ENCODE data around the gene OR6S1. TPM values are rescaled to one million over a fixed set of nuclear protein-coding genes. Genes with fewer than 3 reads are reported as not detected.

OR6S1 gene
- total and polyA plus RNA-seq, 2 of the 8 experiments (the other 6 are each of a cell fraction or from before 2014, with no cell fraction given) = not detected

DNA sequence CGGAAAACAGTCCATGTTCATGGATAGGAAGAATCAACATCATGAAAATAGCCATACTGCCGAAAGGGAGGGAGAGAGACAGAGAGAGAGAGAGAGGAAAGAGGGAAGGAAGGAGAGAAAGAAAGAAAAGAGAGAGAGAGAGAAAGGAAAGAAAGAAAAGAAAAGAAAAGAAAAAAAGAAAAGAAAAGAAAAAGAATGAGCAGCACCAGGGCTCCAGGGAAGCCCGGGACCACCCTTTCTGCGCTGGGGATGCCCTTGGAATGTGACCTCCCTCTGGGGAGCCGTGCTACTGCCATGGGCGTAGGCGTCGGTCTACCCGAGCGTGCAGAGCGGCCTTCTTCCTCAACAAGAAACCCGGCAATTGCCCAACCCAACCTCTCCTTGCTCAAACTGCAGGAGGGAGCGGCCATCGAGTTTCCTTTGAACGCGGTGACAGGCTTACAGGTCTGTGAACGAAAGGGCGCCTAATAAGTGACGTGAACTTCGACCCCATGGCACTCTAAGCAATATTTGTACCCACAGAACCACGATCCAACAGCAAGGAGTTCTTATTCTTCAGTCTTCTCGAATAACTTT, 16.9 kb downstream of the OR6S1 start:
- Histone ChIP-seq H4K5ac (ENCODE audit: insufficient read length, low read depth, low read length) (no peak overlapping the region), H3K23ac (ENCODE audit: insufficient read length) (no peak overlapping the region), H3K79me2 (ENCODE audit: control insufficient read depth in 1 of 2, insufficient read depth in 2 of 2, low read length in 2 of 2) (no peaks in the 10 kb centered on the region), H2AK5ac (ENCODE audit: low read depth, low read length) (no peak overlapping the region), H3K18ac (ENCODE audit: extremely low read depth, low read length) (0 out of 2 replicates have a peak overlapping the region, but pooled peaks have one; percentile 4), H3K27me3 (replicated peaks in 1 of 4; ENCODE audit: control insufficient read depth in 3 of 4, extremely low read depth in 1 of 4, insufficient read depth in 3 of 4, low read length in 3 of 4) (peaks cover 0 to 24% (median 17%) of the 10 kb centered on the region in 4 experiments; a peak in 6 of 7 replicates), H4K20me1 (replicated peaks in 1 of 2; ENCODE audit: control insufficient read depth in 1 of 2, insufficient read depth in 2 of 2, low read length in 2 of 2) (no peaks in the 10 kb centered on the region), H2BK15ac (ENCODE audit: low read length) (no peak overlapping the region), H2BK20ac (ENCODE audit: low read length) (no peak overlapping the region), H4K8ac (ENCODE audit: extremely low read depth, insufficient read depth, low read length) (no peak overlapping the region), H3K4me1 (replicated peaks in 1 of 4; ENCODE audit: control insufficient read depth in 3 of 4, insufficient read depth in 4 of 4, low read length in 3 of 4) (peaks cover 0 to 10% (median 1%) of the 10 kb centered on the region in 4 experiments; a peak in 2 of 7 replicates), H3K14ac (ENCODE audit: insufficient read length) (no peak overlapping the region), H2BK12ac (ENCODE audit: low read depth, low read length) (no peak overlapping the region), H3K79me1 (ENCODE audit: low read depth, low read length) (no peaks in the 10 kb centered on the region), H2BK5ac (ENCODE audit: low read depth, low read length) (0 out of 2 replicates have a peak overlapping the region, but pooled peaks have one; percentile 26), H3K9ac (replicated peaks in 1 of 4; ENCODE audit: extremely low read depth in 1 of 4, low read depth in 3 of 4, low read length in 3 of 4) (peak overlapping the region in 1 of 4 experiments; percentile 69; a peak in 1 of 7 replicates), H4K91ac (replicated peaks; ENCODE audit: insufficient read length, low read length) (no peak overlapping the region), H2AFZ (ENCODE audit: low read length) (no peak overlapping the region), H3K23me2 (ENCODE audit: low read depth, low read length) (peaks cover 25% of the 10 kb centered on the region), H2BK120ac (replicated peaks; ENCODE audit: low read depth, low read length) (no peak overlapping the region), H3K4me2 (ENCODE audit: insufficient read depth in 1 of 2, low read depth in 2 of 2, low read length in 2 of 2) (peak overlapping the region; percentile 62 to 95), H3K4me3 (ENCODE audit: extremely low read depth in 1 of 4, insufficient read depth in 2 of 4, low read depth in 3 of 4, low read length in 4 of 4) (peak overlapping the region; percentile 64 to 99 (median 82)), H3K9me3 (ENCODE audit: insufficient read depth in 2 of 2, low read depth in 1 of 2, low read length in 1 of 2) (no peaks in the 10 kb centered on the region), H3K36me3 (ENCODE audit: control insufficient read depth in 2 of 4, insufficient read depth in 4 of 4, low read length in 3 of 4) (no peaks in the 10 kb centered on the region), H3K27ac (ENCODE audit: low read depth, low read length) (no peak overlapping the region), H3K4ac (replicated peaks; ENCODE audit: insufficient read length, low read depth, low read length) (no peak overlapping the region), H3K56ac (replicated peaks; ENCODE audit: insufficient read length, low read depth, low read length) (no peak overlapping the region)
- peak; percentile 42 for FAIRE-seq
- WGBS, 2 experiments (ENCODE audit: extremely low coverage in 1 of 2, insufficient coverage in 1 of 2, insufficient read length in 1 of 2, insufficient replicate concordance in 2 of 2, low coverage in 1 of 2, low lambda C conversion rate in 2 of 2, missing lambda C conversion rate in 1 of 2) = 2% methylated on average over 22 of the region's 22 CpGs; no CpG with 5 or more reads in 1 of the 2 experiments
- CTCF ChIA-PET (ENCODE audit: partially characterized antibody) = interaction anchor here (3.8 kb wide), 1 partner anchor 32 kb away, joined by 17 read pairs; no protein-coding TSS in a partner anchor
- peak in 1 of 2 experiments; percentile 74 for DNase-seq (ENCODE audit: low read depth in 1 of 2, low spot score in 2 of 2)
- POLR2A ChIA-PET (ENCODE audit: partially characterized antibody) = interaction anchor here (3.0 kb wide), 1 partner anchor 155 kb away, joined by 8 read pairs; the partner anchor contains the start of gene PNP
- TF ChIP-seq TBP (IDR thresholded peaks at IDR 0.05; ENCODE audit: low read depth, low read length) (no peak), MAFK (IDR thresholded peaks at IDR 0.05; ENCODE audit: low read depth, low read length) (no peak), FOSL1 (IDR thresholded peaks at IDR 0.05; ENCODE audit: insufficient read depth, low read depth, low read length) (no peak), CREB1 (IDR thresholded peaks at IDR 0.05) (peak; percentile 60; the same call in 1 of the 2 replicates), NANOG (IDR thresholded peaks at IDR 0.05; ENCODE audit: insufficient read depth, low read depth, low read length, poor library complexity, severe bottlenecking) (no peak), HDAC2 (IDR thresholded peaks at IDR 0.05; ENCODE audit: borderline replicate concordance in 1 of 2, low read depth in 2 of 2, low read length in 2 of 2) (no peak), KDM1A (IDR thresholded peaks at IDR 0.05; ENCODE audit: borderline replicate concordance, low read length) (no peak), BACH1 (IDR thresholded peaks at IDR 0.05; ENCODE audit: low read length) (no peak), KDM4A (IDR thresholded peaks at IDR 0.05; ENCODE audit: low read depth, low read length, severe bottlenecking) (peak; percentile 52), TCF12 (IDR thresholded peaks at IDR 0.05; ENCODE audit: low read depth, low read length) (no peak), ASH2L (IDR thresholded peaks at IDR 0.05; ENCODE audit: low read length) (no peak), TEAD4 (IDR thresholded peaks at IDR 0.05; ENCODE audit: low read depth, low read length) (peak; percentile 79), EGR1 (IDR thresholded peaks at IDR 0.05; ENCODE audit: borderline replicate concordance, low read depth, low read length) (peak; percentile 65; the same call in 1 of the 2 replicates)
